Activated CD4-positive, alpha-beta T cell treated with anti-CD3 and anti-CD28 coated beads, Interleukin-10, Interleukin-2, amounts not matched to agents 100 ng/mL and 50 ng/mL, durations not matched to agents 16 hours and 8 hours (primary cell): ENCODE results near the gene FGD4.
A peak's percentile ranks its signal among the peaks of the same experiment; 100 is the strongest.
"Not testable (repeated sequence)": the region's sequence is repeated elsewhere in the genome, so short reads cannot be mapped to it uniquely, and the experiment has no call there.

Experiments used
- DNase-seq: peaks from one replicate; pipeline ENCODE4 v3.0.0-alpha.2; 2020

Gene FGD4

DNA sequence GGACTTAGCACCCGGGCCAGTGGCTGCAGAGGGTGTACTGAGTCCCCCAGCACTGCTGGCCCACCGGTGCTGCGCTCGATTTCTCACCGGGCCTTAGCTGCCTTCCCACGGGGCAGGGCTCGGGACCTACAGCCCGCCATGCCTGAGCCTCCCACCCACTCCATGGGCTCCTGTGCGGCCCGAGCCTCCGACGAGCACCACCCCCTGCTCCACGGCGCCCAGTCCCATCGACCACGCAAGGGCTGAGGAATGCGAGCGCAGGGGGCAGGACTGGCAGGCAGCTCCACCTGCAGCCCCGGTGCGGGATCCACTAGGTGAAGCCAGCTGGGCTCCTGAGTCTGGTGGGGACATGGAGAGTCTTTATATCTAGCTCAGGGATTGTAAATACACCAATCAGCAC lies 126.4 kb downstream of the FGD4 start:
- not testable (repeated sequence) for DNase-seq

DNA sequence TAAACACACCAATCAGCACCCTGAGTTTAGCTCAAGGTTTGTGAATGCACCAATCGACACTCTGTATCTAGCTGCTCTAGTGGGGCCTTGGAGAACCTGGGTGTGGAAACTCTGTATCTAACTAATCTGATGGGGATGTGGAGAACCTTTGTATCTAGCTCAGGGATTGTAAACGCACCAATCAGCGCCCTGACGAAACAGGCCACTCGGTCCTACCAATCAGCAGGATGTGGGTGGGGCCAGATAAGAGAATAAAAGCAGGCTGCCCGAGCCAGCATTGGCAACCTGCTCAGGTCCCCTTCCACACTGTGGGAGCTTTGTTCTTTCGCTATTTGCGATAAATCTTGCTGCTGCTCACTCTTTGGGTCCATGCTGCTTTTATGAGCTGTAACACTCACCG lies 127.0 kb downstream of the FGD4 start:
- DNase-seq, result not testable (repeated sequence)

GRCh38 chr12:32532422-32532821 lies 133.1 kb downstream of the FGD4 start:
- DNase-seq, result no peak

DNA sequence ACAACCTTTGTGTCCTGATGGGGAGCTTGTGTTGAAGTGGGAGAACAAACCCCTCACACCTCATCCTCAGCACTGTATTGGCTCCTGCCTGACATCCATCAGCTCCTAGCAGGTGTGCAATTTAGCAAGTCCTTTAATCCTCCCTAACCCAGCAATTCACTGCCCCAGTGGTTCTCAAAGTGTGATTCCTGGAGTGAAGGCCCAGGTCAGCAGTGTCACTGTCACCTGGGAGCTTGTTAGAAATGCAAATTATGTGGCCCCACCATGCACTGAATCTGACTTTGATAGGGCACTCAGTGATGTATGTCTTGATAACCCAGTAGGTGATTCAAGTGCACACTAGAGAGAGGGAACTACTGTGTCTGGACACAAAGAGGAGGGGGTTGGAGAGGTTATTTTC lies 133.6 kb downstream of the FGD4 start:
- DNase-seq, result no peak

DNA sequence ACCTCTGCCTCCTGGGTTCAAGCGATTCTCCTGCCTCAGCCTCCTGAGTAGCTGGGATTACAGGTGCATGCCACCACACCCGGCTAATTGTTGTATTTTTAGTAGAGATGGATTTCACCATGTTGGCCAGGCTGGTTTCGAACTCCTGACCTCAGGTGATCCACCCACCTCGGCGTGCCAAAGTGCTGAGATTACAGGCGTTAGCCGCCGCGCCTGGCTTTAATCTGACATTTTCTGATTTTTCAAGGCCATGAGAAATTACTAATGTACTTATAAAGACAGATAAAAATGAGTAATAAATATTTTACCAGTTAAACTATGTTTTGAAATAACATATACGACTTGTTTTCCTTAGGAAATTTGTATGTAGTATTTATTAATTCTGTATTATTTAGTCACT lies 134.1 kb downstream of the FGD4 start:
- DNase-seq, result not testable (repeated sequence)

GRCh38 chr12:32533971-32534590 lies 134.7 kb downstream of the FGD4 start:
- DNase-seq, result no peak

DNA sequence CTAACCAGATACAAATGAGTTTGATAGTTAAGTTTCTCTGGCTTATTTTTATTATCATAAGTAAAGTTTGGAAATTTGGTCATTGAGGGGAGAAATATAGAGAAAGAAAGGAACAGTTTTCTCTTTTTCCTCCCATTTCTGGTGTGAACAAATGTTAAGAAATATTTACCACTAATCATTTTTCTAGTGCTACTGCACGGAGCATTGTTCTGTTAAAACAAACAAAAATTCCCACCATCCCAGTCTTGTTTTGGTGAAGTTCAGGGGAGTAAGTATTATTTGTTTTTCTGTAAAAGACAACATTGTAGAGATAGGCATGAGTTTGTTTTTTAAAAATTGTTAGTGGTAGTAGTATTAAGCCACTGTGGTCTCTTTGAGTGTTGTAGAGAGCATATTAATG lies 135.3 kb downstream of the FGD4 start:
- DNase-seq, result no peak

- DNase-seq, result no peak
Measured at GRCh38 chr12:32535288-32535999, 136.1 kb downstream of the FGD4 start.

GRCh38 chr12:32536000-32536345 lies 136.6 kb downstream of the FGD4 start:
- no peak for DNase-seq

- DNase-seq, result no peak
Measured at GRCh38 chr12:32541754-32542374, 142.5 kb downstream of the FGD4 start.

GRCh38 chr12:32542428-32543229 lies 143.3 kb downstream of the FGD4 start:
- no peak for DNase-seq

GRCh38 chr12:32544893-32545292 lies 145.5 kb downstream of the FGD4 start:
- no peak for DNase-seq

DNA sequence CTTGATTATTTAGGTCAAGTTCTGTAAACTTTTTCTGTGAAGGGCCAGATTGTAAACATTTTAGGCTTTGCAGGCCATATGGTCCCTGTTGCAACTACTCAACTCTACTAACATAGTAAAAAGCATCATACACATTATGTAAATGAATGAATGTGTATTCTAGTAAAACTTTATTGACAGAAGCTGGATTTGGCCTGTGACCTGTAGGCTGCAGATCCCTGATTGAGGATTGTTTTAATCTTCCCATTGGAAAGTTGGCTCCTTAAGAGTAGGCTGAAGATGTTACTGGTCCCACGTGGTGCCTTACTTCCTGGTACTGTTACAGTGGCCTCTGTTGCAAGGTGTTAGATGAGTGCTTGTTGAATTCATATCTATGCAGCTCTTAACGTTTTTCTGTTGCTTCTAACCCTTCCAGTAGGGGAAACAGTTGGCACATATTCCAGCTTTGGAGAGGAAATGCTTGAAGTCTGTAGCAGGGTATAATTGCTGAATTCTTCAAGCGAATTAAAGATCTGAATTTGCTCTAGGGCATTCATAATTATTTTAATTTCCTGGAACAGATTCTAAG lies 146.1 kb downstream of the FGD4 start:
- no peak for DNase-seq

DNA sequence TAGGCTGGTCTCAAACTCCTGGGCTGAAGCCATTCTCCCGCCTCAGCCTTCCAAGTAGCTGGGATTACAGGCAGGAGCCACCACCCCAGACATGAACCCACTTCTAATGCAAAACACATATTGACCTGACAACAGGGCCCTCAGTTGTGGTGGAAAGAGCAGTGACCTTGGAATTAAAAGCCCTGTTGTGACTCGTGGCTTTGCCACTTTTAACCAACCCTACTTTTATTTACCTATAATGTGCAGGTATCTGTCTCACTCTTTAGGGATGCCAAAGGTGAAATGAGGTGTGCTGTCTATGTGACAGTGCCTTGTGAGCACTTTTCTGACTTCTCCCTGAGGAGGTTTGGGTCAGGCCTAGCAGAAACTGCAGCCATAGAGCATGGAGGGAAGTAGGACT lies 146.9 kb downstream of the FGD4 start:
- no peak for DNase-seq

DNA sequence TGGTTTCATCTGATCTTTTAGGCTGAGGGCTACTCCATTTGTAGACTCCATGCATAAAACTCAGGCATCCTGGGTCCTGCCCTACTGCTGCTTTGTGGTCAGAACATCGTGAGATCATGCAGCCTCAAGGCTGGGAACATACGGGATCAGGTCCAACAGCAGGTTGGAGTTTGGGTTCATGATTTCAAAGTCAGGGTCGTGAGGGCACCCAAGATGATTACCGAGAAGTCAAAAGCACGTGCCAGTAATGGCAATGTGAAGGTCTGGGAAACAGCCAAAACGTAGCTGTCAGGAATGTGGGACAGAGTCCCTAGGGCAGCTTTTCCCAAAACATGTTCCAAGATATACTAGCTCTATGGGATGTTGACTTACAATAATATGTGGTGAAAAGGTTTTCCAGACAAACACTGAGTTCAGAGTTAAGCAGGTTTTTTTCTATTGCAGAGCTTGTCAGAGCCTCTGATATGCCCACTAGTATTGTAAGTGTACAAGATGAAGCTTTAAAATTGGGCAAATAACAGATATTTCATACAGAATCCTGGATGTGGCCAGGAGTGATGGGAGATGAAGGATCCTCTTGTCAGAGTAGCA lies 149.4 kb downstream of the FGD4 start:
- no peak for DNase-seq

GRCh38 chr12:32549675-32550079 lies 150.3 kb downstream of the FGD4 start:
- DNase-seq, result no peak

DNA sequence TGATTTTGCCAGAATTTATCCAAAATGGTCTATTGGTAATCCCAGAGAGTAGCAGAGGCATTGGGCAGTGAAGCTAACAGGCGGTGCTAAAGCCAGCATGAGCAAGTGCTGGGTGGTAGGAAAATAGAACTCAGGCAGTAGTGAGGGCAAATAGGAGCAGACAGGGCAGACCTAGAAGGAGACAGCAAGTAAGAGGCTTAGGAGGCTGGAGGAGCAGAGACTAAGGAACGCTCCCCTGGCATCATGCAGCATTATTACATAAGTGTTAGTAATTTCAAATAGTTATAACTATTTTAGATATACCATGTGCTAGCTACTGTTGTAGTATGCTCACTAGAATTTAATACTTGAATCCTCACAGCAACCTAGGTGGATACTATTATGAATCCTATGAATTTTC lies 151.7 kb downstream of the FGD4 start:
- DNase-seq, result no peak

- peak; percentile 60 for DNase-seq
Measured at GRCh38 chr12:32558903-32559302, 159.5 kb downstream of the FGD4 start.

- no peak for DNase-seq
Measured at GRCh38 chr12:32559434-32559833, 160.1 kb downstream of the FGD4 start.

DNA sequence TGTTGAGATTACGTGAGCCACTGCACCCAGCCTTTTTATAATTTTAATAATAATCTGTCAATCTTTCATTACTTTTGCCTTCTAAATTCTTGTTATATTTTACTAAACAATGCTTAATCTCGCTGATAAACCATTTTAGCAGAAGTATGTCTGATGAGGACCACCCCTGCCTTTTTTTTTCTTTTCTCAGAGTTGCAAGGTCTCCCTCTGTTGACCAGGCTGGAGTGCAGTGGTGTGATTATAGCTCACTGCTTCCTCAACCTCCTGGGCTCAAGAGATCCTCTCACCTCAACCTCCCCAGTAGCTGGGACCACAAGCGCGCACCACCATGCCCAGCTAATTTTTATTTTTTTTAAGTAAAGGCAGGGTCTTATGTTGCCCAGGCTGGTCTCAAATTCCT lies 161.2 kb downstream of the FGD4 start:
- DNase-seq, result no peak

DNA sequence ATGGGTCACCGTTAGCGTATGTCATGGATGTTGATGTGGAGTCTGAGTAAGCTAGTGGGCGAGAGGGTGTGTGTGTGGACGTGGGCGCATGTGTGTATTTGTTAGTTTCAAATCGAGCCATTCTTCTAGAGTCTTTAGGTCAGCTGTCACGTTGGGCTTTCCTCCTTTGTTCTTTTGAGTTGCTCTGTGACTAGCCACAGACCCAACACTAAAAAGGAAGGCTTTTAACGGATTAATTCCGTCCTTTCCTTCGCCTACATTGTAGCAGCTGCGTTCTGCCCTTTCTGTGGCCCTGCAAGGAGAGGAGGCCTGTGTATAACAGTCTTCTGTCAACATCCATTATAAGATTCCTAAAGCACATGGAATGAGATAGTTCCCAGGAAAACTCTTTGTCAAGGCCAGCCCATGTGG lies 162.6 kb downstream of the FGD4 start:
- DNase-seq, result no peak

GRCh38 chr12:32562413-32562812 lies 163.1 kb downstream of the FGD4 start:
- not testable (repeated sequence) for DNase-seq
